ENCODE results near the gene RHOH. TPM values are rescaled to one million over a fixed set of nuclear protein-coding genes. Genes with fewer than 3 reads are reported as not detected.

RHOH gene
- total RNA-seq, 1 donor from 2014 or later, result not detected

DNA sequence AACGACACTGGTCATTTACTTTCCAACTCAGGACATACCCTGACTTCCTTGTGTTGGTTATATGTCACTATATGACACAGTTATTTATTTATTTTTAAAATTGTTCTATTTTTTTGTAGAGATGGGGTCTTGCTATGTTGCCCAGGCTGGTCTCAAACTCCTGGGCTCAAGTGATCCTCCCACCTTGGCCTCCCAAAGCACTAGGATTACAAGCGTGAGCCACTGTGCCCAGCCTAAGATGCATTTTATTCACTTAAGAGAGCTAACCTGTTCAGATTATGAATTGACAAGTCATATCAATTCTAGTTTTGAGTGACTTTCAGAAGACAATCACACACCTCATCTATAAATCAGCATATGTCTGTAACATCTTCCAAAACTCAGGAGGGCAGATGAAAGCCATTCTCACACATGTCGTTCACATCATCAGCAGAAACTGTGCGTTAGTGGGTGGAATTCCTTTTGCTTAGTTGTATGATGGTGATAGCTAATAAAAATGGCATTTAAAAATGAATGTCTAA lies 9.4 kb upstream of the RHOH start:
- DNase-seq (ENCODE audit: low read depth in 2 of 2), result no peak

DNA sequence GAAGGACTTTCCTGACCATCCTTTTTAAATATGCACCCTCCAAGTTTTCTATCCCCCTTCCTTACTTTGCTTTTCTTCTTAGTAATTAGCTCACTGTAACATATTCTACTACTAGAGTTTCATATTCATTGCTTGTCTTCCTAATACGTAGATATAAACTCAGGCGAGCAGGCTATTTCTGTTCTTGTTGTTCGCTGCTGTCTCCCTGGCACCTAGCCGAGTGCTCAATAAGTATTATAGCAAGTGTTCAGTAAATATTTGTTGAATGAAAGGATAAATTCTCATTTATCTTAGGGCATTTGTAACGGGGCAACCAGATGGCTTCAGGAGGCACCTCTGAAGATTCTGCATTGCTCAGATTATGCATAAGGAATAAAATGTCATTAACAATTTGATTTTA lies 6.8 kb upstream of the RHOH start:
- DNase-seq (ENCODE audit: low read depth in 2 of 2), result no peak

DNA sequence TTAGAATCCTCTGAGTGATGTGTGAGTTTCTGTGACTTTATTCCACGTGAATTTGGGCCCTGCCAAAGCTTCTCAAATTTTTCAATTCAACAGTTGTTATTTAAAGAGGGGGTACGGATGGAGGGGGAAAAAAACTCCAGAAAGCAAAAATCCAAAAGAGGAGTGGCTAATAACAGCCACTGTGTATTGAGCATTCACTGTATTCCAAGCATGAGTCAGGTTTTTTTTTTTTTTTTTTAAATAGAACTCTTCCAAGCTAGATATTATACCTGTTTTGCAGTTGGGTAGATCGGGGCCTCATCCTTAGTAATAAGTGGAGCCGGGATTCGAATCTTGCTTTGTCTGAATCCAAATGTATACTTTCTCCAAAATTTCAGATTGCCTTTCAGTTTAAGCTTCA lies 6.4 kb upstream of the RHOH start:
- no peak for DNase-seq (ENCODE audit: low read depth in 2 of 2)

DNA sequence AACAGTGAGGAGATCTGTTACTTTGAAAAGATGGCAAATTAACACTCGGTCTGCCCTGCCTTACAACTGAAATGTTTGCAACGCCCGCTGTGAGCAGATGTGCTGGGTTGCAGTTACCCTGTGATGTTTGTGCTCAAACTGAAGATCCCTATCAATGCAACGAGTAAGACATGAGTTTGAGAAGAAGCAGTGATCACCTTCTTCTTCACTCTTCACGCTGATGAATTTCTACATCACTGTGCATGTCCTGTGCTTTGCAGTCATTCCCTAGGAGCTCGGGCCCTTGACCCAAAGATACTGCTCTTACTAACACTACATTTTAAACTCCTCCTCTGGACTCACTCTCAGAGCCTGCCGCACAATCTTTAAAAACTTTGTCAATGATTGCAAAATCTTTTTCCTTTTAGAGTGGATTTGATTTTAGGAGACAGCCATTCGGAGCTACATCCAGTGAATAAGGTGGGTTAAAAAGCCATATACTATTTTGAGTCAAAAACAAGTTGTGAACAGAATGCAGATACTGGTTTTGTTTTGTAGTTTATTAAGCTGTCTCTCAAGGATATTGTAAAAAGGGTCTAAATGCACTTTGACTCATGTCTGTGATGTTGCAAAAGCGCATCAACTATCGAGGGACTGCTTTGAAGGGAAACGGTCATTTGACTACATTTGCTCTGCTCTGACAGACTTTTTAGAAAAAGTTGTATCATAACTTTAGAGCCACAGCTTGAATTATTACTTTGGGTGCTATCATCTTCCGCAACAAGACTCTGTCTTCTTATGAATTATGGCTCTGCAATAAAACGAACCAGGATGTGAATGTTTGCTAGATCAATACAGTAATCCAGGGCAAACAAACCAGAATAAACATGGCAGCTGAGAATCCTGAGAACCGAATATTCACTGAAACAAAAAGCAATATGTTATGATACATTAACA lies 5.7 kb upstream of the RHOH start:
- DNase-seq (ENCODE audit: low read depth in 2 of 2), result no peak

DNA sequence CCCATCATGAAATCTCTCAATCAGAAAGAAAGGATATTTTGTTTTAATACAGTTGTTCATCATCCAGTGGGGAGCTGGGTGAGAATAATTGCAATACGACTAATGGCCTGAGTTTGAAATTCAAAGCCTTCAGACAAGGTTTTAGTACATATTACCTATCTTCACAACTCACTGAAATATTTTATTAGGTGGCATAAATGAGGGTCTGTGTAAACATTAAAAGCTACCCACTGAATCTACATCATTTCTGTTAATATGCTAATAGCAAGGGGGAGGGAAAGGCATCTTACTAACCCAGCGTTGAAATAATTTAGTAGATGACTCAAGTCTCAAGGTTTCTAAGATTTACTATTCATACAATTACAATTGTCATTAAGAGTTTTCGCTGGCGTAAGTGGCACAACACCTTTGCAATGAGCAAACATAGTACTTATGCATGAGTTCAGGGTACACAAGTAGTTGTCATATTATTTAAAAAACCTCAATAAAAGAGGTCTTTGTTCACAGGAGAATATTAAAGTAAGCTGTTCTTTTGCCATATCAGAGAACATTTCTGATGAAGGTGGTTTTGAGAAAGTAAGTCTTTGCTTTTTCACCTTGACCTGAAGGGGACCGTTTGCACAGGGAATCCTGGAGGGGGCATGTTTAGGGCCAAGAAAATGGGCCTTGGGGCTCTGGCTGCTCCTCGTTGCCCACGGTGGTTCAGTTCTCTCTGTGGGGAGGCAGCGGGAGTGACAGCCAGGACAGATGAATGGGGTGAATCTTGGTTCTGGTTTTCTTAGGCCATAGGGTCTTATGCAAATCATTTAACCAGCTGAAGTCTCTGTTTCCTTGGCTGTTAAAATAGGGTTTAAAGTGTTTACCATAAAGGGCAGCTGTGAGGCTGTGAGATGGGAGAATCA lies 4.5 kb upstream of the RHOH start:
- DNase-seq (ENCODE audit: low read depth in 2 of 2), result no peak

DNA sequence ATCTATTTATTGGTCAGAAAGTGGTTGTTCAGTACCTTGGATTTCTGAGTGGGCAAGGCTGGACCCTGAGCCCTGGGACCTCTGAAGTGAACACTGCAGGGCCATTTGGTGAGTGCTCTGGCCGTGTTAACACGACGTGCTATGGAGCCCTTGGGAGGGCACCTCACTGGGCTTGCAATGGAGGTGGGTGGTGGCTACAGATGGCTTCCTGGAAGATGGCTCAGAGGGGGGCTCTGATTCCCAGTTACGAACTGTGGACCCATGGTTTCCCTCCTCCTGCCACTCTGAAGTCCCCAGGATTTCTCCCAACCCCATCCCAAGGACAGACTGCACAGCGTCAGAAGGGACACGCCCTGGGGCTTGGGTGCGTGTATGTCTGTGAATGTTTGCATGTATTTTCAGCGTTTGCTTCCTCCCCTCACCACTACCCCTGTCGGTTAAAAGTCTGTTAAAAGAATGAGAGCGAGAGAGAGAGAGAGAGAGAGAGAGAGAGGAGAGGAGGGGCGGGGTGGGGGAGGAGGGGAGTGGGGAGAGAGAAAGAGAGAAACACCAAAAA lies 3.7 kb upstream of the RHOH start:
- DNase-seq (ENCODE audit: low read depth in 2 of 2), result no peak

DNA sequence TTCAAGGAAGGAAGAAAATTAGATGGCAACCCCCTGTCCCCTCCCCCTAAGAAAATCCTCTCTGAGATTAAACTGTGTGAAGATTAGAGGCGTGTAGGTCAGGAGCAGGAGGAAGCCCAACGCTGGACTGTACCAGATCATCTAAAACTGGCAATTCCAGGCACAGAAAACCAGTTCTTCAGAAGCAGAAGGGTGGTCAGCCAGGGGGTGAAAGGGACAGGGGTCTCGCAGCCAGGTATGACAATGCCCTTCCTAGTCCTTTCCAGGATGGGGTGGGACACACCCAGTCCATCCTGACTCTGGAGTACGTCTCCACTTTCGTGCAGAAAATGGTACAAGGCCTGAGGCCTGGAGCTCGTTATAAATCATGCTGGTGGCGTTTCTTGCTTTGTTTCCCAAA lies 3.3 kb upstream of the RHOH start:
- no peak for DNase-seq (ENCODE audit: low read depth in 2 of 2)

DNA sequence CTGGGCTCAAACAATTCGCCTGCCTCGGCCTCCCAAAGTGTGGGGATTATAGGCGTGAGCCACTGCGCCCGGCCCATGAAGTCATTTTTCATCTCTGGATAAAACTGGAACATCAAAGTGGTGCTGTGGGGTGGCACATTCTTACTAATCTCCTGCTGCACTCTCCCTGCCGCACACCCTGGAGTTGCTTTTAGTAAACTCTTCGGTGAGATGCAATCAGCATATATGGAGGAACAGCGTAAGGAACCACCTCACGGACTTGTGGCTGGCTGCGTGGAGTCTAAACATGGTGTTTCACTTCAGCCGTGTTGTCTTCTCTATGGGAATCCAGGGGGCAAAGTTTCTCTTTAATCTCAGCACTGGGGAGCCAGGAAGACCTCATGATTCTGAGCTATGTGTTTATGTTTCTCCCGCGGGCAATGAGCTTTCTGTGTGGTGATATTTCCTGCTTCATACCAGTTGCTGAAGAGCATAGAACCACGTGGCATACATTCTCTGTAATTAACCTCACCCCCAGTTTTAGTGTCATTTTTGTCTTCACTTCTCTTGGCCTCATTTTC lies 2.1 kb upstream of the RHOH start:
- DNase-seq (ENCODE audit: low read depth in 2 of 2), result peak in 1 of 2 donors; percentile 54

DNA sequence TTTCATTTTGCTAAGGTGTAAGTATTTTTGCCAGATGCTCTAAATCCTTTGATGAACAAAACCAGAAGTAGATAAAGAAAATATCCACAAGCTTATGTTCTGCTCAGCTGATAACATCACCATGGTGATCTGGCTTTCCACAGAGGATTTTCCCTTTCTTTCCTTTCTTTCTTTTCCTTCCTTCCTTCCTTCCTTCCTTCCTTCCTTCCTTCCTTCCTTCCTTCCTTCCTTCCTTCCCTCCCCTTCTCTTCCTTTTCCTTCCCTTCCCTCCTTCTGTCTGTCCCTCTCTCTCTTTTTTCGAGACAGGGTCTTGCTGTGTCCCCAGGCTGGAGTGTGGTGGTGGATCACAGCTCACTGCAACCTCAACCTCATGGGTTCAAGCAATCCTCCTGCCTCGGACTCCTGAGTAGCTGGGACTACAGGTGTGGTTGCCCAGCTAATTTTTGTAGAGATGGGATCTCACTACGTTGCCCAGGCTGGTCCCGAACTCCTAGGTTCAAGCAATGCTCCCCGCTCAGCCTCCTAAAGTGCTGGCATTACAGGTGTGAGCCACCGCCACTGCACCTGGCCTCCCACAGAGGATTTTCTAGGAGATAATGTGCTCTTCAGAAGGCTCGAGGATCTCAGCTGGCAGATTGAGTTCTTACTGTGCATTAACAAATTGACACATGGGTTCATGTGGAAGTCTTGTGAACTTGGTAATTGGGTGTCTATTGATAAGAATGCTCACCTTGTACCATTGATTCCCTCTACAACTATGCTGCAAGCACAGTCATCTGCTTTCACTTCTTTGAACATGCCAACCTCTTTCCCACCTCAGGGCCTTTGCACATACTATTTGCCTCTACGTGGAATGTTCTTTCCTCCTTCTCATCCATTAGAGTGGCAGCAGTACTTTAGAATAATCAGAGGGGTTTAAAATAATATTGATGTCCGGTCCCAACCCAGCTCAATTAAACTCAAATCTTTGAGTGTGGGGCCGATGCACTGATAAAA lies 1.4 kb upstream of the RHOH start:
- DNase-seq (ENCODE audit: low read depth in 2 of 2), result no peak

DNA sequence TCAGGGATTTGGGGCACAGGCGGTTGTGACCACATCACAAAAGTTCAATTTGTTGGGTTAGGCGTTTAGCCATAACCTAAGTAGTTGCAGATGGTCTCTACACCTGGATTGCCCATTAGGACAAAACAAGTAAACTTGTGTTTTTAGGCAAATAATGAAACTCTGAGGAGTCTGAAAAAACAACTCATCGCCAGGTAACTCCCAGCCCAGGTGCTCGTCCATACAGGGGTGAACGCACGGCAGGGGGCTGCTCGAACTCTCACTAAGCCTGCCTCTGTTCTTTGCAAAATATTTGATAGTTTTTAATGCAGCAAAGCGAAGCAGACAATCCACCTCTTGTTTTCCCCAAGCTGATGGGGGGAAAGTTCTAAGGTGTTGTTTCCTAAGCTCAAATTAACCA lies 559 bp upstream of the RHOH start:
- DNase-seq (ENCODE audit: low read depth in 2 of 2), result no peak

DNA sequence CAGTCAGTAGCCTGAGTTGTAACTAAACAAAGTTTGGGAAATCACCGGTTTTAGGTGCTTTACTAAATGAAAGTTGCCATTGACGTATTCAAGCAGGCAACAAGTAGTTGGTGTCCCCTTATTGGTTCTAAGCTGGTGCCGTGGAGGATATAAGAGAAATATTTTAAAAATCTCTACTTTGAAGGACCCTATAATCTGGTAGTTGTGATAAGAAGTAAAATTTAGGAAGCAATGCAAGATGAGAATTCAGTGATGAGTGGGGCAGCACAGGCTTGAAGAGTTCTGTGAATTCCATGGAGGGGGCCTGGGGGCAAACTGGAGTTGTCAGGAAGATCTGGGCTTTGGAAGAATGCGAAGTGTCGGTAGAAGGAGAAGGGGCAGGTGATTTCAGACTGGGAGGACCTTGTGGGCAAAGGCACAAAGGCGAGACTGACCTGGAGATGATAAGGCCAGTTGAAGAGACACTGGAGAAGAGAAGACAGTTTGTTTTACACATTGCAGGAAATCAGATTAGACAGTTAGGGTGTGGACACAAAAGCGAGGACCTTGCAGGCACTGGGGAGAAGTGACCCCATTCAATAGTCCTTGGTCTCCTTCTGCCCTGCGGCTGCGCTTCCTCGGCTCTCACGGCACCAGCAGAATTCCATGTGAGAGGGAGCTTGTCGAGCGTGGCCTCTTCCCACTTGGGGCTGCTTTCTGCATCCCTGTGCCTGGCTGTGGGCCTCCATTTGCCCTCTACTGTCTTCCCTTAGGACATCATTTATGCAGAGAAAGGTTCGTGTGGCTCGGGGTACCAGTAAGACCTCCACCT lies 1.3 kb downstream of the RHOH start:
- DNase-seq (ENCODE audit: low read depth in 2 of 2), result no peak

DNA sequence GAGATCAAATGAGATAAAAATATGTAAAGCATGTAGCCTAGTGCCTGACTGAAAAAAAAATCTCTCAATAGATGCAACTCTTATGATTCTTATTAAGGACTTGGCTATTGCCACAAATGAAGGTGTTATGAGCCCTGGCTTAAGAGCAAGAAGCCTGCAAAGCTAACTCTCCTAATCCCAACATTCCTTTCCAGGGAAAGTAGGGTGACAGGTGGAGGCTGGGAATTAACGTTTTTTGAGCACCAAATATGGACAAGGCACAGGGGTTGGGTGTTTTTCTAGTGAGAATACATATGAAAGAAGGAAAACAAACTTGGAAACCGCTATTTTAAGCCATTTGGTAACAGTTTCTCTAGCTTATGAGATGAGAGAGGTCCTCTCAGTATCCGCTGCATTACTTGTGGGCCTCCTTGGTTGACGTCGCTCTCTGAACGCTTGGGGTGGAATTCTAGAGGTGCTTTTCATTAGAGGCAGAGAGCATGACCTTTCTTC lies 2.4 kb downstream of the RHOH start:
- DNase-seq (ENCODE audit: low read depth in 2 of 2), result no peak

DNA sequence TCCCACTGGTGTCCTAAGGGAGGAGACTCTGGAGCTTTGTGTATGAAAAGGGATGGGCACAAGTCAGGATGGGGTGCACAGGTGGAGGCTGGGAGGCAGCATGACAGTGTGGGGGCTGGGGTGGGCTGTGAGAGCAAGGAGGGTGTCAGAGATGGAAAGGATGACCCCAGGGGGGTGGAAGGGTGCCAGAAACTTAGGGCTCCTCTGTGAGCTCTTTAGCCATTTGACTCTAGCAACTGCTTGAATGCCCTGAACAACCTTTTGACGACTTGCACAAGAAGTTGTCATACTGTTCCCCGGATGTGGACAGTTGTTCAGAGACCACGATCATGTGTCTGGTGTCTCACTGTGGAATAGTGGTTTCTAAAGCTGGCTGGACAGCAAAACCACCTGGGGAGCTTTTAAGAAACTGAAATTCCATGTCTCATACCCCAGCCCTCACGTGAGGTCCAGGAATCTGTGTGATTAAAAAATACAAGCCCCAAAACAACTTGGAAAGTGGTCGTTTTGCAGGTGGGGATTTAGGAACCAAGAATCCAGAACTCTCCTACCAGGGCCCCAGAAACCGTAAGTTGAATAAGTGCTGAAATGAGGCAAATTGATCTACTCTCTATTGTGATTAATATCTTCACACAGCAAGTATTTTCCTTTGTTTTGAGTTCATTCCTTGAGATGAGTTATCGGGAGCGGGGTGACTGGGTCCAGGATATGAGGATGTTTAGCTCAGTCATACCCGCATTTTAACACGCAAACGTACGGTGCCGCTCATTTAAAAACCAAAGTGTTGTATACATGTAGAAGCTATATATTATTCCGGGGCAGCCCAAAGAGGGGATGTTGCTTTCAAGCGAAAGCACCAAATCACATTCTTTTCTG lies 3.4 kb downstream of the RHOH start:
- no peak for DNase-seq (ENCODE audit: low read depth in 2 of 2)

DNA sequence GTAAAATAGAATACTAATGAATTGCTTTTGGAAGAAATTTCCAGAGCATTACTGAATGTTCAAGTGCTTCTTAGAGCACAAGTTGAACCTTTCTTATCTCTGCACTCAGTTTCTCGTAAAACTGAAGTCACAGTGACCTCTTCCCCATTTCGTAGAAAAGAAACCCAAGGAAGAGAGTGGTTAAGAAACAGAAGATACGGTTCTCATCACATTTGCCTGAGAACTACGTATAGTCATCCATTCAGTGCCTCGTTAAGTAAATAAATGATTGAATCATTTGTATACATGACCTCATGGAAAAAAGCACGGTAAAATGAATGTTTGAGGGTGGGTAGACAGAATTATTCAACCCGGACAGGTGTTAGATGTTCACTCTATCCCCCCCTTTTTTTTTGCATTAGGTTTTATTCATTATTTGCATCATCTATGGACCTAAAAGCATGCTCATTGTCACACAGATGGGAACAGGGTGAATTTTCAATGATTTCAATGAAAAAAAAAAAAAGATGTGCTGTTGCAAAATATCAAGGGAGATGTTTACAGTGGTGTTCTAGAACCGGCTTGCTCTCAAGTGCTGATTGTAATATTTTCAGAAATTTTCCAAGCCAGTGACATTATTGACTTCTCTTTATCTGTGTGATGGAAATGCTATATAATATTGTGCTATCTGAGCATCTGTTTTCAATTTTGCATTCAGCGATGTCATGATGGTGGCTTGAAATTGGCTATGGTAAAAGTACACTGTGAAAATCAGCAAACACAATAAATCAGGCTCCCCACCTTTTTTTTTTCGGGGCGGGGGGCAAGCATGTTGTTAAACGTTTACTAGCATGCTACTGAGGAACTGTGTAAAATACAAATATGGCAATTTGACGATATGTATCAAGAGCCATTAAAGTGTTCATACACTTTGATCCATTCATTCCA lies 4.3 kb downstream of the RHOH start:
- DNase-seq (ENCODE audit: low read depth in 2 of 2), result no peak

DNA sequence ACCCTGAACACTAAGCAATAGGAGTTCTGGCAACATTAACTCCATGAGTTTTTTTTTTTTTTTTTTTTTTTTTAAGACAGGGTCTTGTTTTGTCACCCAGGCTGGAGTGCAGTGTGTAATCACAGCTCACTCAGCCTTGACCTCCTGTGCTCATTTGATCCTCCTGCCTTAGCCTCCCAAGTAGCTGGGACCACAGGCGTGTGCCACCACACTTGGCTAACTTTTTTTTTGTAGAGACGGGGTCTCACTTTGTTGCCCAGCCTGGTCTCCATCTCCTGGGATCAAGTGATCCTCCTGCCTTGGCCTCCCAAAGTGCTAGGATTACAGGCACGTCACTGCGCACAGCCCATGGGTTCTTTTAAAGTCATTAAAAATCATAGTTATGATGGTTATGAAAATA lies 5.1 kb downstream of the RHOH start:
- no peak for DNase-seq (ENCODE audit: low read depth in 2 of 2)

DNA sequence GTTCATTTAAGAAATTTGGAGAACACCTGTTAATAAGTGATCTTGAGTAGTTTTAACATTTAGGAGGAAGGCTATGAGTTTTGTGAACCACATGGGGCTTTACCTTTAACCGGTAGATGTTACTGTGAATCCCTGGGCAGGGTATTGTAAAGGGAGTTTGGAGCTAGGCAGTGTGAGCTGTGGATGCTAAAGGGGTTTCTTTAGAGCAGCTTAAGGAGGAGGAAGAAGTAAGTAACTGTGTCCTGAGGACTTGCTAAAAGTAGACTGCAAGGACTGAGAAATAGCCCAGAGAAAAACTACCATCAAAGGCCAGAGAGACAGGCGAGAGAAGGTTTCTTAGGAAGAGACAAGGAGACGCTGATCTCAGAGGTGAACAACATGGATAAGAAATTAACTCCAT lies 5.6 kb downstream of the RHOH start:
- no peak for DNase-seq (ENCODE audit: low read depth in 2 of 2)
